NCI-H524 (cell line): ENCODE data around the gene TMEM14C.
"Not testable (repeated sequence)": the region's sequence is repeated elsewhere in the genome, so short reads cannot be mapped to it uniquely, and the experiment has no call there.

ENCODE experiments used
- DNase-seq, 2 experiments: peaks; one replicate each; lab custom pipeline; 2025; lab: John Stamatoyannopoulos, UW

The TMEM14C gene

GRCh38 chr6:10720960-10721849 lies 1.7 kb upstream of the TMEM14C start:
- DNase-seq = peak in 1 of 2 experiments; percentile 19

DNA sequence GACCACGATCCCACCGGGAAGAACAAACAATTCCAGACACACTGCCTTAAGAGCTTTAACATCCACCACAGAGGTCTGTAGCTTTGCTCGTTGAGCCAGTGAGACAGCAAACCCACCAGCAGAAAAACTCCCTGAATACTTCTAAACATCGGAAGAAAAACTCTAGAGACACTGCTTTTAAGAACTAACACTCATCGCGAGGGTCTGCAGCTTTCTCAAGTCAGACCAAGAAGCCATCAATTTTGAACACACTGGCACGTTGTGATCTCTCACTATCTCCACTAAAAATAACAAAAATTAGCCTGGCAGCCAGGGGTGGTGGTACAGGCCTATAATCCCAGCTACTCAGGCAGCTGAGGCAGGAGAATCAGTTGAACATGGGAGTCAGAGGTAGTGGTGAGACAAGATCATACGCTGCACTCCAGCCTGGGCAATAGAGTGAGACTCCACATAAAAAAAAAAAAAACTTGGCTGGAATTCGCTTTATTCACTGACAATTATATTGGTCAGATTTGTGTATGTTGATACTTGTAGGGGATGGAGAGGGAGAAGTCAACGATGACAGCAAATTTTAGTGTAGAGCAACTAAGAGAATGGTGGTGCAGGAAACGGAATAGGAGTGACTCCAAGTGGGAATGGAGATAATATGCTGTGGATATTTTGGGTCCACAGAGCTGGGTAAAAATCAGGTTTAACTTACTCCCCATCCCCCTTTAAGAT lies 860 bp upstream of the TMEM14C start:
- no peak for DNase-seq

GRCh38 chr6:10722570-10722819 lies 375 bp upstream of the TMEM14C start:
- DNase-seq = no peak

- DNase-seq = no peak
Measured at GRCh38 chr6:10723567-10723881, 654 bp downstream of the TMEM14C start.

GRCh38 chr6:10725044-10725443 lies 2.2 kb downstream of the TMEM14C start:
- no peak for DNase-seq

DNA sequence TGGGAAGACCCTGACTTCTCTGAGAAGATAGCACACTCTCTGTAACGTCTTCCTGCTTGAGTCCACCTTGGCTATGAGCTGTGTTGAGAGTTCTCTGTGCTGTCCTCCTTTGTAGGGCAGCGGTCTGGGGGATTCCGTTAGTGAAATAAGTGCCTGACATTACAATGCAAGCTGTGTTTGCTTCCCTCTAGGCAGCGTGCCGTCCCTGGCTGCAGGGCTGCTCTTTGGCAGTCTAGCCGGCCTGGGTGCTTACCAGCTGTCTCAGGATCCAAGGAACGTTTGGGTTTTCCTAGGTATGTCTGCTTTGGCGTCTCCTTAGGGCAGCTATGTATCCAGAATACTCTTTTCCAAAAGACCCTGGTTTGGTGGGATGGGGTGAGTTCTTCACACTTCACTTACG lies 2.8 kb downstream of the TMEM14C start:
- DNase-seq = no peak

- no peak for DNase-seq
Measured at GRCh38 chr6:10730254-10730653, 7.4 kb downstream of the TMEM14C start.

DNA sequence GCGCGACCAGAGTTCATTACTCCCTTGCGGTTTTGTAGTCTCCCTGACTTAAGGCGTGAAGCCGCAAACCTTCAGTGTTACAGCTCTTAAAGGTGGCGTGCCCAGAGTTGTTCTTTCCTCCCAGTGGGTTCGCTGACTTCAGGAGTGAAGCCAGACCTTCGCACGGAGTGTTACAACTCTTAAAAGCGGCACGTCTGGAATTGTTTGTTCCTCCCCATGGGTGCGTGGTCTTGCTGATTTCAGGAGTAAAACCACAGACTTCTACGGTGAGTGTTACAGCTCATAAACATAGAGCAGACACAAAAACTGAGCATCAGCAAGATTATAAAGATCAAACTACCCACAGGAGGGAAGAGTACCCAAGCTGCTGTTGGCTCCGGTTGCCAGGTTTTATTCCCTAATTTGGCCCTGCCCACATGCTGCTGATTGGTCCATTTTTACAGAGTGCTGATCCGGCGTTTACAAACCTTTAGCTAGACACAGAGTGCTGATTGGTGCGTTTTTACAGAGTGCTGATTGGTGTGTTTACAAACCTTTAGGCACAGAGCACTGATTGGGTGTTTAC lies 10.4 kb downstream of the TMEM14C start:
- DNase-seq = no peak

GRCh38 chr6:10733863-10734262 lies 11.0 kb downstream of the TMEM14C start:
- DNase-seq = no peak

GRCh38 chr6:10736731-10737130 lies 13.9 kb downstream of the TMEM14C start:
- DNase-seq = peak; percentile 13 to 30

DNA sequence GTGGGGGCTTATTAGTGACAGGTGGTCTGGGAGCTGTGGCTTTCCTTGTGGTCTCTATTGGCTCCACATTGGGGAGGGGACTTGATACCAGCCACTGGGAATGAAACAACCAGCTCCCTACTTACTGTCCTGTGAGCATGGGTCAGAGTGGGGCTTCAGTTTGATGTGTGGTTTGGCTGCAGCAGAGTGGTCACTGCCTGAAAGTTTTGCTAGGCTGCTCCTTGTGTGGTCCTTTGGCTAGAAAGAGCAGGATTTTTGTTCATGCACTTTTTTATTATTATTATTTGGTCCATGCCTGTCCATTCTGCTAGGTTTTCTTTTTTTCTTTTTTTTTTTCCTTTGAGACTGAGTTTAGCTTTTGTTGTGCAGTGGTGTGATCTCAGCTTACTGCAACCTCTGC lies 17.2 kb downstream of the TMEM14C start:
- DNase-seq = no peak

GRCh38 chr6:10741643-10742042 lies 18.8 kb downstream of the TMEM14C start:
- DNase-seq = not testable (repeated sequence)

GRCh38 chr6:10742251-10742650 lies 19.4 kb downstream of the TMEM14C start:
- DNase-seq = no peak

- no peak for DNase-seq
Measured at GRCh38 chr6:10743515-10743914, 20.6 kb downstream of the TMEM14C start.

- DNase-seq = no peak
Measured at GRCh38 chr6:10745116-10745515, 22.2 kb downstream of the TMEM14C start.

DNA sequence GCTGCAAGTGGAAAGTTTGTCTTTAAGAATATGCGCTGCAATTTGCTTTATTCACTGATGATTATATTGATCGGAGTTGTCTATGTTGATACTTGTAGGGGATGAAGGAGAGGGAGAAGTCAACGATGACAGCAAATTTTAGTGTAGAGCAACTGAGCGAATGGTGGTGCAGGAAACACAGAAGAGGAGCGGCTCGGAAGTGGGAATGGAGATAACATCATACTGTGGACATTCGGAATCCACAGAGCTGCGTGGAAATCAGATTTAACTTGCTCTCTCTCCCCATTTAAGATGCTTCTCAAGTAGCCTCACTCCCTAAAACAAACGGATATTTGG lies 24.0 kb downstream of the TMEM14C start:
- DNase-seq = no peak

DNA sequence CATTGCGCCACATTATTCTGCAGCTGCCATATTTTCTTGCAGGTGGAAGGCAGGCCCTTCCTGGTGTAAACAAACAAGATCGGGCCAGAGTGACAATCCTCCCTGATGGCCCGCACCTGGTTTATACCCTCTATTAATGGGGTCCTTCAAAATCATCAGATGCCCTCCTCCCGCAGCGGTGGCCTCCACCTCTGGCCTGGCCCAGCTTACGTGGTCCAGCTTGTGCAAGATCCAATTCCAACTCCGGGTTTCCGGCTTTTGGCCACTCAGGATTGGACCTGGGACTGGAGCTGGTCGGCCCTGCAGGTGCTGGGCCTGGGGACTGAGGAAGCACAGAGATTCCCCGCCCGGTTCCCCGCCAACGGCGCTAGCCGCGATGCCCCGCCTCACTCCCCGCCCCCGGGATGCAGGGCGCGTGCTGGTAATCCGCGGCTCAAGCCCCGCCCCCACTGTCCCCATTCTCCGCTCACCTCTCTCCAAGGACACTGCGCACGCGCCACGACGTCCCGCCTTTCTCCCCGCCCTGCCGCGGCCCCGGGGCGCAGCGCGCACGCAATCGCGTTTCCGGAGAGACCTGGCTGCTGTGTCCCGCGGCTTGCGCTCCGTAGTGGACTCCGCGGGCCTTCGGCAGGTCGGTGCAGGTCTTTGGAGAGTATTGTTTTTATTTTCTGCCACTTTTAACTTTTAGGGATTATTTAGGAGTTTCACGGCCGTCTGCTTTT lies 24.5 kb downstream of the TMEM14C start, which contains the start of gene TMEM14B:
TMEM14B (plus strand) TSS at position 555 of the 722 bp plus-strand sequence. CDS start 1,441 bp downstream, outside the sequence.
- peak; percentile 93 to 96 for DNase-seq

GRCh38 chr6:10749734-10750133 lies 26.9 kb downstream of the TMEM14C start:
- no peak for DNase-seq

- DNase-seq = not testable (repeated sequence)
Measured at GRCh38 chr6:10750568-10750967, 27.7 kb downstream of the TMEM14C start.

DNA sequence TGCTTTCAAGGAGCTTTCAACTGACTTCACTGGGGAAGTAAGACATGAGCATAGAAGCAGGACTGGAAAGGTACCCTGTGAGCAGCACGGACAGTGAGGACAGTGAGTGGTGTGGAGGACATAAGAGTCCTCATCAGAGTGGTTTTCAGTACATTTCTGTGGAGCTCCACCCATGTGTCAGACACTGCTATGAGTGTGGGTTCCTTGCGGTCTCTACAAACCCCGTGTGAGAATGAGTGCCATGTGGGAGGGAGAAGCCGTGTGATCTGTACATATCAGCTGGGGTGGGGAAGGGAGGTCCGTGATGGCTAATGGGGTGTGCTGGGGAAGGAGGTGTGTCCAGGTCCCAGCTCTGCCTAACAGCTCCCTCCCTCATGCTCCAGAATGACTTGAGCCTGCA lies 28.9 kb downstream of the TMEM14C start:
- not testable (repeated sequence) for DNase-seq

DNA sequence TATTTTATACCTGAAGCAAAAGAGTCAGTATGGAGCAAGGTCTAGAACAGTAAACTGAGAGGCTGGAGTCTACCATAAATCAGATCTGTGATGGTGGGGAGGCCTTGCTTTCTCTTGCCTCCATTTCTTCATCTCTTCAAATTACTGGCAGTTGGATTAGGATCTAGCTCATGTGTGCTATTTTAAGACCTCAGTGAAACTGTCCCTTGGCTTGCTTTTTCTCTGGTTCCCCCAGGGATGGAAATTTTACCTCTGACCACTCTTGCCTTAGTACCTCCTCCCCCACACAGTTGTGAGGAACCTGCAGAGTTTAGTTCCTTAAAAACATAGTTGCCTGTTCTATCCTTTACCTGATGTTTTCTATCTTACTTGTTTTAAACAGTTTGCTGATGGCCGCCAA lies 33.2 kb downstream of the TMEM14C start:
- DNase-seq = no peak

GRCh38 chr6:10759312-10759839 lies 36.5 kb downstream of the TMEM14C start:
- peak; percentile 35 to 84 for DNase-seq
